Immature natural killer cell (primary cell): Measurements from ENCODE around the gene MLPH. TPM values are rescaled to one million over a fixed set of nuclear protein-coding genes. Genes with fewer than 3 reads are reported as not detected.

Experiments used
- DNase-seq, 3 donors: peaks; one replicate each; pipeline ENCODE4 v3.0.0; 2022; ENCODE audit warnings: mixed read lengths in 1 of 3
- H3K27ac Mint-ChIP-seq, 6 donors: one replicate each; pipeline ENCODE4 v1.8.0; 2020; ENCODE audit warnings: mixed read lengths in 6 of 6, mild to moderate bottlenecking in 5 of 6, inconsistent platforms in 4 of 6, moderate library complexity in 3 of 6
- H3K27me3 Mint-ChIP-seq, 3 donors: one replicate each; pipeline ENCODE4 v1.8.0; 2020 to 2021; ENCODE audit warnings: low read depth in 3 of 3, mild to moderate bottlenecking in 3 of 3, mixed read lengths in 3 of 3, moderate library complexity in 3 of 3, inconsistent platforms in 1 of 3
- H3K36me3 Mint-ChIP-seq, 3 donors: one replicate each; pipeline ENCODE4 v1.8.0; 2020; ENCODE audit warnings: mixed read lengths in 3 of 3, inconsistent platforms in 2 of 3, mild to moderate bottlenecking in 2 of 3
- H3K4me1 Mint-ChIP-seq, 2 donors: one replicate each; pipeline ENCODE4 v1.8.0; 2020; ENCODE audit warnings: inconsistent platforms in 2 of 2, mild to moderate bottlenecking in 2 of 2, mixed read lengths in 2 of 2, moderate library complexity in 1 of 2
- H3K4me3 Mint-ChIP-seq, 5 donors: one replicate each; pipeline ENCODE4 v1.8.0; 2020; ENCODE audit warnings: mild to moderate bottlenecking in 5 of 5, mixed read lengths in 5 of 5, inconsistent platforms in 3 of 5, moderate library complexity in 3 of 5
- H3K9me3 Mint-ChIP-seq, 6 donors: one replicate each; pipeline ENCODE4 v1.8.0; 2020; ENCODE audit warnings: mild to moderate bottlenecking in 6 of 6, mixed read lengths in 6 of 6, inconsistent platforms in 4 of 6, moderate library complexity in 3 of 6
- polyA plus RNA-seq, 3 donors: library from polyadenylated mRNA; unstranded; fragments of 300-500 nt; fragmentation: Illumina TruSeq; gene quantifications; one replicate each; pipeline ENCODE4 v1.2.3, GENCODE V29; 2021

The MLPH gene
- polyA plus RNA-seq, 3 donors from 2014 or later, result not detected

DNA sequence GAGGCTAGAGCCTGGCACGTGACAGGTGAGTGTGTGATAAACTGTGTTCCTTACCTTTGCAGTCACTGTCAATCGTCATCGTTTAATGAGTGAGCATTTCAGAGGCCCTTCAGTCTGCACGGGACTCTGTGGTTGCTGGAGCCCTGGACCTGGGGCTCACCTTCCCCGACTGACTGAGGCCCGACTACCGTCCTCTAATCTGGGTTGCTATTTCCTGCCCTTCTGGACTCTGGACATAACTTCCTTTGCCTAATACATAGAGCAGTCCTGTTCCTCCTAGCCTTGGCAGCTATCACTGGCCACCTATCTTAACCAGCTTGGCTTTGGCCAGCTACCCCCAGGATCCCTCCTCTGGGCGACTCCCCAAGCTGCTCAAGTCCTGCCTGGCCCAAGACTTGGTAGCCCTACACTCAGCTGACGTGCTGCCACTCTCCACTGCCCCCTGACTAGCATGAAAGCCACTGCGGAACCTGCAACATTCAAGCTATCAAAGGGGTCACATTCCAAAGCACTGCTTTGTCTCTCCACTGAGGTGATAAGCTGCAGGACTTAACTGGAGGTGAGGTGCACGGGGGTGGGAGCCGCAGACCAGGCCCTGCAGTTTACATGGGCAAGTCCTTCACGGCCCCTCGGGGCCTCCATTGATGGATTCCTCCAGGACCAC, 114.5 kb downstream of the MLPH start:
- no peak overlapping the region for H3K4me3 Mint-ChIP-seq
- H3K4me1 Mint-ChIP-seq, result peaks cover 19 to 21% of the 10 kb centered on the region in 2 donors
- H3K27ac Mint-ChIP-seq, result peak overlapping the region; percentile 75 to 98 (median 89)
- peaks cover 0 to 2% (median 0%) of the 10 kb centered on the region in 6 donors for H3K9me3 Mint-ChIP-seq
- no peak for DNase-seq
- H3K27me3 Mint-ChIP-seq, result peaks cover 2 to 6% (median 3%) of the 10 kb centered on the region in 3 donors
- no peaks in the 10 kb centered on the region for H3K36me3 Mint-ChIP-seq

- peak overlapping the region; percentile 65 to 98 (median 88) for H3K27ac Mint-ChIP-seq
- DNase-seq, result no peak
- H3K4me3 Mint-ChIP-seq, result no peak overlapping the region
- peaks cover 19 to 21% of the 10 kb centered on the region in 2 donors for H3K4me1 Mint-ChIP-seq
- peaks cover 3 to 6% (median 3%) of the 10 kb centered on the region in 3 donors for H3K27me3 Mint-ChIP-seq
- peaks cover 0 to 2% (median 0%) of the 10 kb centered on the region in 6 donors for H3K9me3 Mint-ChIP-seq
- H3K36me3 Mint-ChIP-seq, result no peaks in the 10 kb centered on the region
Observed at GRCh38 chr2:237602409-237602808, 115.4 kb downstream of the MLPH start.

- no peak for DNase-seq
- Mint-ChIP-seq H3K4me3 (peak overlapping the region; percentile 70 to 94 (median 80)), H3K27ac (peak overlapping the region; percentile 65 to 98 (median 88)), H3K4me1 (peaks cover 19% of the 10 kb centered on the region in 2 donors), H3K9me3 (no peaks in the 10 kb centered on the region), H3K36me3 (no peaks in the 10 kb centered on the region), H3K27me3 (peaks cover 3 to 6% (median 3%) of the 10 kb centered on the region in 3 donors)
Observed at GRCh38 chr2:237603049-237603717, 116.1 kb downstream of the MLPH start.

GRCh38 chr2:237603718-237604362, 116.8 kb downstream of the MLPH start:
- peak overlapping the region; percentile 65 to 98 (median 88) for H3K27ac Mint-ChIP-seq
- H3K27me3 Mint-ChIP-seq, result peaks cover 3 to 6% (median 3%) of the 10 kb centered on the region in 3 donors
- H3K4me1 Mint-ChIP-seq, result peaks cover 19% of the 10 kb centered on the region in 2 donors
- no peaks in the 10 kb centered on the region for H3K36me3 Mint-ChIP-seq
- DNase-seq, result peak; percentile 77 to 79 (median 77)
- H3K9me3 Mint-ChIP-seq, result no peaks in the 10 kb centered on the region
- peak overlapping the region; percentile 70 to 94 (median 80) for H3K4me3 Mint-ChIP-seq

DNA sequence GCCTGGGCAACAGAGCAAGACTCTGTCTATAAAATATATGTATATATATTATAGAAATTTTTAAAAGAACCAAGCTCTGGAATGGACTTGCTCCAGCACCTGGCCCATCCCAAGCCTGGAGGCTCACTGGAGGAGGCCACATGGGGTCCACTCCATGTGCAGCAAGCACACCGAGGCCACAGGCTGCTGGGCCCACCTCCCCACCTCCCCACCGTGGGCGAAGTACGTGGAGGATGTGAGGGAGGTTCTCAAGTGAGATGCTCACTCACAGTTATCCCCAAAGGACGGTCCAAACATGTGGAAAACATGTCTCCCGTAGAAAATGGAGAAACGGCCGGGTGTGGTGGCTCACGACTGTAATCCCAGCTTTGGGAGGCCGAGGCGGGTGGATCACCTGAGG, 117.3 kb downstream of the MLPH start:
- DNase-seq, result no peak
- Mint-ChIP-seq H3K27me3 (peaks cover 2 to 6% (median 3%) of the 10 kb centered on the region in 3 donors), H3K4me1 (peaks cover 19% of the 10 kb centered on the region in 2 donors), H3K9me3 (no peaks in the 10 kb centered on the region), H3K4me3 (peak overlapping the region in 4 of 5 donors; percentile 70 to 94 (median 78)), H3K36me3 (no peaks in the 10 kb centered on the region), H3K27ac (peak overlapping the region in 5 of 6 donors; percentile 86 to 98 (median 89))

Other genes with a start within 250 kb of the MLPH start
- gene COL6A3, start 73.1 kb upstream of the MLPH start, polyA plus RNA-seq, result under 1 TPM in 1 of 3 donors, not detected in 2; 0.04 TPM
- gene PRLH, start 79.3 kb downstream of the MLPH start, polyA plus RNA-seq, result not detected
- gene RAB17, start 103.5 kb downstream of the MLPH start, polyA plus RNA-seq, result not detected
- 100 to 1,000 TPM in 1 of 3 donors, 10 to 100 TPM in 2; 62.5 to 137 (median 80.0) TPM for gene LRRFIP1, start 140.3 kb downstream of the MLPH start, polyA plus RNA-seq